ENCODE results near the gene HAAO.

Gene HAAO

GRCh38 chr2:42762823-42763804 lies 29.3 kb downstream of the HAAO start:
- Histone ChIP-seq H3K27me3 (ENCODE audit: control insufficient read depth in 1 of 2, insufficient read depth in 2 of 2, low read length in 2 of 2) (no peaks in the 10 kb centered on the region), H3K27ac (ENCODE audit: low read depth, low read length) (no peak overlapping the region), H3K9ac (ENCODE audit: low read length) (no peak overlapping the region), H3K4me1 (ENCODE audit: insufficient read depth, low read length) (no peaks in the 10 kb centered on the region), H3K36me3 (ENCODE audit: insufficient read depth, low read length) (peaks cover 7% of the 10 kb centered on the region), H3K4me3 (ENCODE audit: low read depth in 1 of 2, low read length in 2 of 2) (no peak overlapping the region), H3K9me3 (ENCODE audit: low read length) (no peaks in the 10 kb centered on the region)

GRCh38 chr2:42762155-42762554 lies 30.2 kb downstream of the HAAO start:
- Histone ChIP-seq H3K27ac (ENCODE audit: low read depth, low read length) (no peak overlapping the region), H3K9ac (ENCODE audit: low read length) (no peak overlapping the region), H3K27me3 (ENCODE audit: control insufficient read depth in 1 of 2, insufficient read depth in 2 of 2, low read length in 2 of 2) (no peaks in the 10 kb centered on the region), H3K4me1 (ENCODE audit: insufficient read depth, low read length) (no peaks in the 10 kb centered on the region), H3K9me3 (ENCODE audit: low read length) (no peaks in the 10 kb centered on the region), H3K36me3 (ENCODE audit: insufficient read depth, low read length) (peaks cover 7% of the 10 kb centered on the region), H3K4me3 (ENCODE audit: low read depth in 1 of 2, low read length in 2 of 2) (no peak overlapping the region)

- Histone ChIP-seq H3K27me3 (ENCODE audit: control insufficient read depth in 1 of 2, insufficient read depth in 2 of 2, low read length in 2 of 2) (no peaks in the 10 kb centered on the region), H3K36me3 (ENCODE audit: insufficient read depth, low read length) (peaks cover 7% of the 10 kb centered on the region), H3K4me1 (ENCODE audit: insufficient read depth, low read length) (no peaks in the 10 kb centered on the region), H3K9ac (ENCODE audit: low read length) (no peak overlapping the region), H3K4me3 (ENCODE audit: low read depth in 1 of 2, low read length in 2 of 2) (no peak overlapping the region), H3K9me3 (ENCODE audit: low read length) (no peaks in the 10 kb centered on the region), H3K27ac (ENCODE audit: low read depth, low read length) (no peak overlapping the region)
These were observed 30.8 kb downstream of the HAAO start for GRCh38 chr2:42761554-42761953.

- no peaks in the 10 kb centered on the region for H3K27me3 ChIP-seq (ENCODE audit: control insufficient read depth in 1 of 2, insufficient read depth in 2 of 2, low read length in 2 of 2)
These were observed 33.6 kb downstream of the HAAO start for GRCh38 chr2:42758751-42759150.

GRCh38 chr2:42757981-42758740 lies 34.2 kb downstream of the HAAO start:
- Histone ChIP-seq H3K4me3 (ENCODE audit: low read depth in 1 of 2, low read length in 2 of 2) (no peak overlapping the region), H3K27me3 (ENCODE audit: control insufficient read depth in 1 of 2, insufficient read depth in 2 of 2, low read length in 2 of 2) (no peaks in the 10 kb centered on the region), H3K36me3 (ENCODE audit: insufficient read depth, low read length) (peaks cover 13% of the 10 kb centered on the region), H3K4me1 (ENCODE audit: insufficient read depth, low read length) (peaks cover 16% of the 10 kb centered on the region), H3K9ac (ENCODE audit: low read length) (no peak overlapping the region), H3K27ac (ENCODE audit: low read depth, low read length) (no peak overlapping the region), H3K9me3 (ENCODE audit: low read length) (no peaks in the 10 kb centered on the region)

More at GRCh38 chr2:42758751-42759150, 33.6 kb downstream of the HAAO start:
- Histone ChIP-seq H3K9me3 (ENCODE audit: low read length) (no peaks in the 10 kb centered on the region), H3K9ac (ENCODE audit: low read length) (no peak overlapping the region), H3K4me1 (ENCODE audit: insufficient read depth, low read length) (peaks cover 10% of the 10 kb centered on the region), H3K36me3 (ENCODE audit: insufficient read depth, low read length) (peaks cover 7% of the 10 kb centered on the region), H3K27ac (ENCODE audit: low read depth, low read length) (no peak overlapping the region), H3K4me3 (ENCODE audit: low read depth in 1 of 2, low read length in 2 of 2) (no peak overlapping the region)

GRCh38 chr2:42756966-42757513 lies 35.3 kb downstream of the HAAO start:
- Histone ChIP-seq H3K36me3 (ENCODE audit: insufficient read depth, low read length) (peaks cover 14% of the 10 kb centered on the region), H3K4me3 (ENCODE audit: low read depth in 1 of 2, low read length in 2 of 2) (no peak overlapping the region), H3K9me3 (ENCODE audit: low read length) (no peaks in the 10 kb centered on the region), H3K27me3 (ENCODE audit: control insufficient read depth in 1 of 2, insufficient read depth in 2 of 2, low read length in 2 of 2) (no peaks in the 10 kb centered on the region), H3K27ac (ENCODE audit: low read depth, low read length) (no peak overlapping the region), H3K9ac (ENCODE audit: low read length) (no peak overlapping the region), H3K4me1 (ENCODE audit: insufficient read depth, low read length) (peaks cover 17% of the 10 kb centered on the region)

- Histone ChIP-seq H3K27me3 (ENCODE audit: control insufficient read depth in 1 of 2, insufficient read depth in 2 of 2, low read length in 2 of 2) (no peaks in the 10 kb centered on the region), H3K36me3 (ENCODE audit: insufficient read depth, low read length) (peaks cover 14% of the 10 kb centered on the region), H3K4me1 (ENCODE audit: insufficient read depth, low read length) (peaks cover 25% of the 10 kb centered on the region), H3K27ac (ENCODE audit: low read depth, low read length) (no peak overlapping the region), H3K4me3 (ENCODE audit: low read depth in 1 of 2, low read length in 2 of 2) (no peak overlapping the region), H3K9ac (ENCODE audit: low read length) (no peak overlapping the region), H3K9me3 (ENCODE audit: low read length) (no peaks in the 10 kb centered on the region)
These were observed 36.1 kb downstream of the HAAO start for GRCh38 chr2:42756150-42756775.

- Histone ChIP-seq H3K4me3 (ENCODE audit: low read depth in 1 of 2, low read length in 2 of 2) (no peak overlapping the region), H3K27ac (ENCODE audit: low read depth, low read length) (no peak overlapping the region), H3K4me1 (ENCODE audit: insufficient read depth, low read length) (peaks cover 29% of the 10 kb centered on the region)
These were observed 37.0 kb downstream of the HAAO start for GRCh38 chr2:42755191-42755880.

GRCh38 chr2:42754776-42755140 lies 37.6 kb downstream of the HAAO start:
- Histone ChIP-seq H3K36me3 (ENCODE audit: insufficient read depth, low read length) (peaks cover 7% of the 10 kb centered on the region), H3K27ac (ENCODE audit: low read depth, low read length) (no peak overlapping the region), H3K4me1 (ENCODE audit: insufficient read depth, low read length) (peaks cover 29% of the 10 kb centered on the region), H3K9me3 (ENCODE audit: low read length) (no peaks in the 10 kb centered on the region), H3K9ac (ENCODE audit: low read length) (no peak overlapping the region), H3K27me3 (ENCODE audit: control insufficient read depth in 1 of 2, insufficient read depth in 2 of 2, low read length in 2 of 2) (no peaks in the 10 kb centered on the region), H3K4me3 (ENCODE audit: low read depth in 1 of 2, low read length in 2 of 2) (no peak overlapping the region)

More at GRCh38 chr2:42755191-42755880, 37.0 kb downstream of the HAAO start:
- no peak overlapping the region for H3K9ac ChIP-seq (ENCODE audit: low read length)
- no peaks in the 10 kb centered on the region for H3K27me3 ChIP-seq (ENCODE audit: control insufficient read depth in 1 of 2, insufficient read depth in 2 of 2, low read length in 2 of 2)
- H3K9me3 ChIP-seq (ENCODE audit: low read length), result no peaks in the 10 kb centered on the region
- H3K36me3 ChIP-seq (ENCODE audit: insufficient read depth, low read length), result peaks cover 13% of the 10 kb centered on the region

- H3K27ac ChIP-seq (ENCODE audit: low read depth, low read length), result no peak overlapping the region
These were observed 38.2 kb downstream of the HAAO start for GRCh38 chr2:42754021-42754775.

More at GRCh38 chr2:42754021-42754775, 38.2 kb downstream of the HAAO start:
- H3K9ac ChIP-seq (ENCODE audit: low read length), result no peak overlapping the region
- no peak overlapping the region for H3K4me3 ChIP-seq (ENCODE audit: low read depth in 1 of 2, low read length in 2 of 2)
- H3K4me1 ChIP-seq (ENCODE audit: insufficient read depth, low read length), result peaks cover 29% of the 10 kb centered on the region
- peaks cover 6% of the 10 kb centered on the region for H3K36me3 ChIP-seq (ENCODE audit: insufficient read depth, low read length)
- no peaks in the 10 kb centered on the region for H3K9me3 ChIP-seq (ENCODE audit: low read length)
- no peaks in the 10 kb centered on the region for H3K27me3 ChIP-seq (ENCODE audit: control insufficient read depth in 1 of 2, insufficient read depth in 2 of 2, low read length in 2 of 2)

All from muscle layer of colon (tissue), 2 donors.